H1 (cell line): Measurements from ENCODE around the gene GABRG3. TPM values are rescaled to one million over a fixed set of nuclear protein-coding genes. Genes with fewer than 3 reads are reported as not detected.

Source experiments
- CTCF ChIA-PET: fragments of 300-600 bp; sonication (Branson Sonifier 250); formaldehyde crosslinking; loops from one replicate; lab custom pipeline; 2021; ENCODE audit not compliant: partially characterized antibody; lab: Charles Lee
- POLR2A ChIA-PET: fragments of 300-600 bp; sonication (Branson Sonifier 250); formaldehyde crosslinking; loops from one replicate; lab custom pipeline; 2021; ENCODE audit warnings: inconsistent platforms; ENCODE audit not compliant: partially characterized antibody; lab: Charles Lee
- DNase-seq, 2 experiments: peaks; one replicate each; pipeline versions ENCODE4 v3.0.0 to v3.0.0-alpha.2; 2010 to 2022; ENCODE audit warnings: low spot score in 2 of 2, low read depth in 1 of 2, mixed read lengths in 1 of 2
- FAIRE-seq: peaks from 2 replicates; lab custom pipeline; 2011; peaks lifted over from hg19 to GRCh38; lab: Jason Lieb, UNC
- H2AFZ ChIP-seq: 2 replicates; pipeline ENCODE4 v1.8.1; 2012; ENCODE audit warnings: low read length, inconsistent platforms
- H2AK5ac ChIP-seq: 2 replicates; pipeline ENCODE4 v1.6.1; 2013; ENCODE audit warnings: low read depth, low read length
- H2BK120ac ChIP-seq: replicated peaks from 2 replicates; pipeline ENCODE3; 2013; ENCODE audit warnings: low read depth, low read length, inconsistent platforms
- H2BK12ac ChIP-seq: 2 replicates; pipeline ENCODE4 v1.6.1; 2013; ENCODE audit warnings: low read depth, low read length
- H2BK15ac ChIP-seq: 2 replicates; pipeline ENCODE4 v1.6.1; 2013; ENCODE audit warnings: low read length
- H2BK20ac ChIP-seq: 2 replicates; pipeline ENCODE4 v1.6.1; 2013; ENCODE audit warnings: low read length
- H2BK5ac ChIP-seq: 2 replicates; pipeline ENCODE4 v1.6.1; 2013; ENCODE audit warnings: low read depth, low read length
- H3K14ac ChIP-seq: 2 replicates; pipeline ENCODE4 v1.6.1; 2013; ENCODE audit warnings: inconsistent platforms; ENCODE audit not compliant: insufficient read length
- H3K18ac ChIP-seq: 2 replicates; pipeline ENCODE4 v1.6.1; 2013; ENCODE audit warnings: low read length; ENCODE audit errors: extremely low read depth
- H3K23ac ChIP-seq: 2 replicates; pipeline ENCODE4 v1.6.1; 2013; ENCODE audit warnings: inconsistent platforms; ENCODE audit not compliant: insufficient read length
- H3K23me2 ChIP-seq: 2 replicates; pipeline ENCODE4 v1.6.1; 2013; ENCODE audit warnings: low read depth, low read length
- H3K27ac ChIP-seq: 2 replicates; pipeline ENCODE4 v1.6.1; 2011; ENCODE audit warnings: low read depth, low read length, inconsistent platforms
- H3K27me3 ChIP-seq, 4 experiments: replicated peaks in 1 of 4; 1 replicate in 1 of 4; 2 replicates in 3 of 4; pipeline versions ENCODE4 v1.6.1 to v1.8.1; 2011 to 2013; ENCODE audit warnings: low read length in 3 of 4, mild to moderate bottlenecking in 3 of 4, inconsistent platforms in 2 of 4, mixed read lengths in 2 of 4, moderate library complexity in 1 of 4; ENCODE audit not compliant: control insufficient read depth in 3 of 4, insufficient read depth in 3 of 4; ENCODE audit errors: extremely low read depth in 1 of 4
- H3K36me3 ChIP-seq, 4 experiments: 2 replicates each; pipeline versions ENCODE4 v1.6.1 to v1.8.1; 2011 to 2013; ENCODE audit warnings: mild to moderate bottlenecking in 4 of 4, low read length in 3 of 4, moderate library complexity in 2 of 4, control low read depth in 1 of 4, inconsistent platforms in 1 of 4; ENCODE audit not compliant: insufficient read depth in 4 of 4, control insufficient read depth in 2 of 4
- H3K4ac ChIP-seq: replicated peaks from 2 replicates; pipeline ENCODE3; 2013; ENCODE audit warnings: low read length, low read depth, mixed read lengths, inconsistent platforms; ENCODE audit not compliant: insufficient read length
- H3K4me1 ChIP-seq, 4 experiments: replicated peaks in 1 of 4; 1 replicate in 1 of 4; 2 replicates in 3 of 4; pipeline versions ENCODE4 v1.6.1 to v1.8.1; 2011 to 2013; ENCODE audit warnings: low read length in 3 of 4, inconsistent platforms in 2 of 4, mixed read lengths in 1 of 4; ENCODE audit not compliant: insufficient read depth in 4 of 4, control insufficient read depth in 3 of 4
- H3K4me2 ChIP-seq, 2 experiments: 2 replicates each; pipeline versions ENCODE4 v1.6.1 to v1.8.1; 2011 to 2013; ENCODE audit warnings: low read depth in 2 of 2, low read length in 2 of 2, control low read depth in 1 of 2, inconsistent platforms in 1 of 2, mild to moderate bottlenecking in 1 of 2; ENCODE audit not compliant: insufficient read depth in 1 of 2
- H3K4me3 ChIP-seq, 4 experiments: fragments of 200-600, 300-600 bp in 1 of 4; sonication (generic), shearing (Covaris generic), sonication (Bioruptor Twin) in 1 of 4; 2 replicates each; pipeline versions ENCODE4 v1.5.1 to v1.8.1; 2011 to 2016; ENCODE audit warnings: low read length in 4 of 4, low read depth in 3 of 4, control low read depth in 2 of 4, inconsistent platforms in 2 of 4, mild to moderate bottlenecking in 2 of 4, mixed read lengths in 1 of 4, moderate library complexity in 1 of 4; ENCODE audit not compliant: insufficient read depth in 2 of 4; ENCODE audit errors: extremely low read depth in 1 of 4
- H3K56ac ChIP-seq: replicated peaks from 2 replicates; pipeline ENCODE3; 2013; ENCODE audit warnings: low read depth, mild to moderate bottlenecking, mixed read lengths, low read length, inconsistent platforms; ENCODE audit not compliant: insufficient read length
- H3K79me1 ChIP-seq: 2 replicates; pipeline ENCODE4 v1.6.1; 2013; ENCODE audit warnings: low read depth, low read length, control low read depth
- H3K79me2 ChIP-seq, 2 experiments: 2 replicates each; pipeline versions ENCODE4 v1.6.1 to v1.8.1; 2012 to 2013; ENCODE audit warnings: low read length in 2 of 2, mild to moderate bottlenecking in 2 of 2, inconsistent platforms in 1 of 2; ENCODE audit not compliant: insufficient read depth in 2 of 2, control insufficient read depth in 1 of 2
- H3K9ac ChIP-seq, 4 experiments: replicated peaks in 1 of 4; 1 replicate in 1 of 4; 2 replicates in 3 of 4; pipeline versions ENCODE4 v1.6.1 to v1.8.1; 2011 to 2013; ENCODE audit warnings: low read depth in 3 of 4, low read length in 3 of 4, control low read depth in 2 of 4, mild to moderate bottlenecking in 2 of 4, moderate library complexity in 2 of 4, inconsistent platforms in 1 of 4; ENCODE audit errors: extremely low read depth in 1 of 4
- H3K9me3 ChIP-seq, 2 experiments: 2 replicates each; pipeline versions ENCODE4 v1.6.1 to v1.8.1; 2012 to 2013; ENCODE audit warnings: mild to moderate bottlenecking in 2 of 2, moderate library complexity in 2 of 2, control low read depth in 1 of 2, inconsistent platforms in 1 of 2, low read depth in 1 of 2, low read length in 1 of 2, mixed read lengths in 1 of 2; ENCODE audit not compliant: insufficient read depth in 2 of 2
- H4K20me1 ChIP-seq, 2 experiments: replicated peaks in 1 of 2; 2 replicates each; pipeline versions ENCODE3 to v1.8.1; 2011 to 2013; ENCODE audit warnings: inconsistent platforms in 2 of 2, low read length in 2 of 2, mild to moderate bottlenecking in 1 of 2; ENCODE audit not compliant: insufficient read depth in 2 of 2, control insufficient read depth in 1 of 2
- H4K5ac ChIP-seq: 2 replicates; pipeline ENCODE4 v1.6.1; 2013; ENCODE audit warnings: low read length, low read depth, mixed read lengths, inconsistent platforms; ENCODE audit not compliant: insufficient read length
- H4K8ac ChIP-seq: 2 replicates; pipeline ENCODE4 v1.8.0; 2013; ENCODE audit warnings: mild to moderate bottlenecking, moderate library complexity, low read length, inconsistent platforms; ENCODE audit not compliant: insufficient read depth; ENCODE audit errors: extremely low read depth
- H4K91ac ChIP-seq: replicated peaks from 2 replicates; pipeline ENCODE3; 2013; ENCODE audit warnings: low read length, mixed read lengths, inconsistent platforms; ENCODE audit not compliant: insufficient read length
- CBX8 ChIP-seq: fragments of 300-800, 300-1000 bp; sonication (generic); IDR thresholded peaks from 2 replicates; pipeline ENCODE4 v1.7.1; 2016; ENCODE audit warnings: low read depth, low read length, borderline replicate concordance
- CHD1 ChIP-seq: IDR thresholded peaks from 2 replicates; pipeline ENCODE4 v1.6.1; 2012; ENCODE audit warnings: low read depth, low read length, improper control_type of control experiment
- EGR1 ChIP-seq: IDR thresholded peaks from 2 replicates; pipeline ENCODE4 v1.6.1; 2011; ENCODE audit warnings: low read depth, low read length, borderline replicate concordance
- EZH2 ChIP-seq: fragments of 200-600 bp; sonication (generic); IDR thresholded peaks from 2 replicates; pipeline ENCODE4 v1.7.1; 2012; ENCODE audit warnings: low read depth, mild to moderate bottlenecking, moderate library complexity, low read length, inconsistent platforms; ENCODE audit not compliant: severe bottlenecking
- HDAC2 ChIP-seq, 2 experiments: fragments of 300-600 bp in 1 of 2; sonication (generic) in 1 of 2; IDR thresholded peaks; 2 replicates each; pipeline ENCODE4 v1.6.1; 2011 to 2012; ENCODE audit warnings: low read depth in 2 of 2, low read length in 2 of 2, mild to moderate bottlenecking in 2 of 2, moderate library complexity in 2 of 2, borderline replicate concordance in 1 of 2, inconsistent platforms in 1 of 2
- NRF1 ChIP-seq: IDR thresholded peaks from 2 replicates; pipeline ENCODE4 v1.6.1; 2011; ENCODE audit warnings: mild to moderate bottlenecking, low read depth, low read length, improper control_type of control experiment
- RAD21 ChIP-seq, 2 experiments: IDR thresholded peaks in 1 of 2; conservative IDR thresholded peaks in 1 of 2; 2 replicates each; pipeline ENCODE4 v1.6.1; 2011; ENCODE audit warnings: low read depth in 2 of 2, low read length in 2 of 2, improper control_type of control experiment in 1 of 2, inconsistent platforms in 1 of 2, mild to moderate bottlenecking in 1 of 2, moderate library complexity in 1 of 2
- RFX5 ChIP-seq: IDR thresholded peaks from 2 replicates; pipeline ENCODE4 v1.6.1; 2011; ENCODE audit warnings: low read depth, low read length, improper control_type of control experiment, borderline replicate concordance
- RXRA ChIP-seq: IDR thresholded peaks from 2 replicates; pipeline ENCODE4 v1.6.1; 2011; ENCODE audit warnings: low read depth, mild to moderate bottlenecking, low read length, moderate library complexity; ENCODE audit not compliant: insufficient read depth
- SIX5 ChIP-seq: IDR thresholded peaks from 2 replicates; pipeline ENCODE4 v1.6.1; 2011; ENCODE audit warnings: mild to moderate bottlenecking, low read depth, low read length
- WGBS, 2 experiments: shearing (Covaris generic) in 1 of 2; methylation state at CpG; one replicate each; pipeline versions ENCODE4 v1.1.6 to v1.1.7; 2013 to 2015; ENCODE audit warnings: low lambda C conversion rate in 2 of 2, mixed read lengths in 2 of 2, inconsistent platforms in 1 of 2, low coverage in 1 of 2, missing lambda C conversion rate in 1 of 2; ENCODE audit not compliant: insufficient replicate concordance in 2 of 2, insufficient coverage in 1 of 2, insufficient read length in 1 of 2; ENCODE audit errors: extremely low coverage in 1 of 2, missing lambda C conversion rate in 1 of 2; 5-methylcytosine and 5-hydroxymethylcytosine counted together
- polyA plus RNA-seq, 7 experiments: library from polyadenylated mRNA; depleted of rRNA in 3 of 7; stranded (reverse) in 5 of 7; unstranded in 2 of 7; fragments of >200 nt in 5 of 7; fragments of 200-250 nt in 2 of 7; gene quantifications; 1 replicate in 5 of 7; 2 replicates in 1 of 7; 4 replicates in 1 of 7; pipeline versions ENCODE4 v1.2.1 to v1.2.3, GENCODE V29; 2011 to 2013; ENCODE audit warnings: missing spikeins in 2 of 7, mixed read lengths in 2 of 7
- total RNA-seq: library from RNA; stranded (reverse); fragmentation: NEBNext Ultra II Directional; extraction: Animal tissue kit (Norgen Biotek cat#: 25700); gene quantifications from 2 replicates; pipeline ENCODE4 v1.2.1, GENCODE V29; 2021
- TF ChIP-seq, protein P1 (sequence below): IDR thresholded peaks from 2 replicates; pipeline ENCODE4 v1.6.1; 2011; ENCODE audit warnings: low read length, improper control_type of control experiment
- TF ChIP-seq, protein P2 (sequence below): IDR thresholded peaks from 2 replicates; pipeline ENCODE4 v1.6.1; 2011; ENCODE audit warnings: low read depth, mild to moderate bottlenecking, low read length; ENCODE audit not compliant: insufficient read depth

GABRG3 gene
- total and polyA plus RNA-seq, 2 of the 8 experiments (the other 6 are each of a cell fraction or from before 2014, with no cell fraction given) = 0.17 to 0.80 TPM

DNA sequence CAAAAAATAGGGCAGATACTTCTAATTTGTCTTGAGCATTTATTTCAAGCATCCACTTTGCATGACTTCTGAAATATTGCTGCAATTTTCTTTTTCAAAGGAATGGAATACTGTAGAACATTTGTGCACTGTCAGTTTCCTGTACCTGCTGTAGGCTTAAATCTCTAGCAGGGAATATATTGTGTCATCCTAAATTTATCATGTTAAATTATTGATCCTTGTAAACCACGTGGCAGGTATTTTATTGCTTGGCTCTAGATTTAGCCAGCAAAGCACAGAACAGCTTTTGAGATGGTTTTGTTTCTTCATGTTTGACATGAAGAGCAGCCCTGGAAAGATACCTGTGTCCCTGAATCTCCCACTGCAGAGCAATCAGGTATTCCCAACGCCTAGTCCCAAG is 470.1 kb downstream of the GABRG3 start:
- H4K91ac ChIP-seq = no peak overlapping the region
- H3K56ac ChIP-seq = no peak overlapping the region
- no peak overlapping the region for H3K18ac ChIP-seq
- no peak overlapping the region for H2AFZ ChIP-seq
- CTCF ChIA-PET = no interaction called here
- no peaks in the 10 kb centered on the region; a peak in 1 of 8 replicates for H3K36me3 ChIP-seq
- H3K14ac ChIP-seq = no peak overlapping the region
- H2BK15ac ChIP-seq = no peak overlapping the region
- H4K8ac ChIP-seq = no peak overlapping the region
- H2BK20ac ChIP-seq = no peak overlapping the region
- H3K9me3 ChIP-seq = no peaks in the 10 kb centered on the region
- peaks cover 0 to 3% (median 0%) of the 10 kb centered on the region in 4 experiments; a peak in 1 of 7 replicates for H3K4me1 ChIP-seq
- H3K79me2 ChIP-seq = no peaks in the 10 kb centered on the region
- H3K4ac ChIP-seq = no peak overlapping the region
- DNase-seq = no peak
- no peak for FAIRE-seq
- H2AK5ac ChIP-seq = no peak overlapping the region
- no peak overlapping the region for H3K4me3 ChIP-seq
- no peaks in the 10 kb centered on the region for H4K20me1 ChIP-seq
- H3K23ac ChIP-seq = no peak overlapping the region
- no peak overlapping the region for H3K4me2 ChIP-seq
- no peak overlapping the region for H2BK12ac ChIP-seq
- no peak overlapping the region for H2BK120ac ChIP-seq
- no peak overlapping the region for H3K9ac ChIP-seq
- H3K27ac ChIP-seq = no peak overlapping the region
- POLR2A ChIA-PET = no interaction called here
- no peak overlapping the region for H2BK5ac ChIP-seq
- 89% methylated on average over 2 of the region's 2 CpGs; no CpG with 5 or more reads in 1 of the 2 experiments for WGBS, 2 experiments
- no peaks in the 10 kb centered on the region for H3K79me1 ChIP-seq
- H3K23me2 ChIP-seq = no peaks in the 10 kb centered on the region
- H3K27me3 ChIP-seq = no peaks in the 10 kb centered on the region
- H4K5ac ChIP-seq = no peak overlapping the region
- TF ChIP-seq RAD21 (IDR thresholded peaks at IDR 0.05 in 1 of 2, conservative IDR thresholded peaks at IDR 0.05 in 1 of 2; ENCODE audit: low read depth in 2 of 2, low read length in 2 of 2) (no peak), EZH2 (no peak), RXRA (no peak), RFX5 (no peak), SIX5 (no peak), HDAC2 (IDR thresholded peaks at IDR 0.05; ENCODE audit: borderline replicate concordance in 1 of 2, low read depth in 2 of 2, low read length in 2 of 2) (no peak), CHD1 (no peak), NRF1 (no peak), CBX8 (no peak), EGR1 (no peak)
- TF ChIP-seq, protein P1, sequence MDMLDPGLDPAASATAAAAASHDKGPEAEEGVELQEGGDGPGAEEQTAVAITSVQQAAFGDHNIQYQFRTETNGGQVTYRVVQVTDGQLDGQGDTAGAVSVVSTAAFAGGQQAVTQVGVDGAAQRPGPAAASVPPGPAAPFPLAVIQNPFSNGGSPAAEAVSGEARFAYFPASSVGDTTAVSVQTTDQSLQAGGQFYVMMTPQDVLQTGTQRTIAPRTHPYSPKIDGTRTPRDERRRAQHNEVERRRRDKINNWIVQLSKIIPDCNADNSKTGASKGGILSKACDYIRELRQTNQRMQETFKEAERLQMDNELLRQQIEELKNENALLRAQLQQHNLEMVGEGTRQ = no peak
- TF ChIP-seq, protein P2, sequence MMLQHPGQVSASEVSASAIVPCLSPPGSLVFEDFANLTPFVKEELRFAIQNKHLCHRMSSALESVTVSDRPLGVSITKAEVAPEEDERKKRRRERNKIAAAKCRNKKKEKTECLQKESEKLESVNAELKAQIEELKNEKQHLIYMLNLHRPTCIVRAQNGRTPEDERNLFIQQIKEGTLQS = no peak
